Endothelial cell of umbilical vein (primary cell): ENCODE results near the gene TWIST1.
A peak's percentile ranks its signal among the peaks of the same experiment; 100 is the strongest.

Source experiments
- CTCF ChIP-seq, 2 donors: IDR thresholded peaks; 1 replicate in 1 of 2; 2 replicates in 1 of 2; pipeline ENCODE4 v1.5.1; 2011; ENCODE audit warnings: low read length in 2 of 2, mild to moderate bottlenecking in 2 of 2, moderate library complexity in 2 of 2, control low read depth in 1 of 2, inconsistent platforms in 1 of 2, low read depth in 1 of 2; ENCODE audit not compliant: insufficient read depth in 1 of 2; ENCODE audit errors: extremely low read depth in 1 of 2
- EZH2 ChIP-seq: IDR thresholded peaks from 2 replicates; pipeline ENCODE4 v1.6.1; 2012; ENCODE audit warnings: borderline replicate concordance, low read depth, mild to moderate bottlenecking, moderate library complexity, low read length, inconsistent platforms; ENCODE audit not compliant: severe bottlenecking
- POLR2A ChIP-seq: IDR thresholded peaks from 2 replicates; pipeline ENCODE4 v1.6.1; 2012; ENCODE audit warnings: low read depth, mild to moderate bottlenecking, control low read depth, low read length

GRCh38 chr7:19107356-19108146 lies 9.9 kb downstream of the TWIST1 start:
- TF ChIP-seq CTCF (IDR thresholded peaks at IDR 0.05; ENCODE audit: extremely low read depth in 1 of 2, insufficient read depth in 1 of 2, low read depth in 1 of 2, low read length in 2 of 2) (no peak), EZH2 (peak; percentile 71), POLR2A (no peak)
